Activated CD8-positive, alpha-beta T cell treated with anti-CD3 and anti-CD28 coated beads for 36 hours (primary cell): ENCODE measurements around the gene CHD9. TPM values are rescaled to one million over a fixed set of nuclear protein-coding genes. Genes with fewer than 3 reads are reported as not detected.
"Not testable (repeated sequence)": the region's sequence is repeated elsewhere in the genome, so short reads cannot be mapped to it uniquely, and the experiment has no call there.

ENCODE experiments used
- ATAC-seq: fragments of 200-7000 bp; cut with Tn5 transposase; one replicate; pipeline ENCODE4 v1.10.0; 2021; ENCODE audit warnings: mild to moderate bottlenecking, moderate library complexity
- CTCF ChIA-PET: fragments of 350-600 bp; sonication (Branson Sonifier 250); formaldehyde crosslinking; loops from one replicate; lab custom pipeline; 2021; ENCODE audit warnings: antibody characterized with exemption; lab: Charles Lee
- POLR2A ChIA-PET: fragments of 350-600 bp; sonication (Branson Sonifier 250); formaldehyde crosslinking; loops from one replicate; lab custom pipeline; 2021; ENCODE audit warnings: antibody characterized with exemption; lab: Charles Lee
- DNase-seq: peaks from one replicate; pipeline ENCODE4 v3.0.0-alpha.2; 2020
- H3K27ac Mint-ChIP-seq: one replicate; pipeline ENCODE4 v1.8.0; 2021; ENCODE audit warnings: mild to moderate bottlenecking, mixed read lengths
- H3K27me3 Mint-ChIP-seq: one replicate; pipeline ENCODE4 v1.8.0; 2021; ENCODE audit warnings: mixed read lengths
- H3K36me3 Mint-ChIP-seq: one replicate; pipeline ENCODE4 v1.8.0; 2021; ENCODE audit warnings: low read depth, mixed read lengths
- H3K4me1 Mint-ChIP-seq: one replicate; pipeline ENCODE4 v1.8.0; 2021; ENCODE audit warnings: low read depth, mixed read lengths
- H3K4me3 Mint-ChIP-seq: one replicate; pipeline ENCODE4 v1.8.0; 2021; ENCODE audit warnings: mild to moderate bottlenecking, moderate library complexity, mixed read lengths
- H3K9me3 Mint-ChIP-seq: one replicate; pipeline ENCODE4 v1.8.0; 2021; ENCODE audit warnings: mixed read lengths
- CTCF ChIP-seq: fragments of 200-600 bp; IDR thresholded peaks from one replicate; pipeline ENCODE4 v1.8.0; 2022; ENCODE audit warnings: antibody characterized with exemption, mild to moderate bottlenecking
- intact Hi-C: fragments of 100-400 bp; cut with micrococcal nuclease; formaldehyde crosslinking; loops from one replicate; pipeline ENCODE4 v1.10.0; 2022
- total RNA-seq, 2 experiments: library from RNA; stranded (reverse); gene quantifications; one replicate each; pipeline ENCODE4 v1.2.3, GENCODE V29; 2021

Gene CHD9
- total RNA-seq, 2 experiments from 2014 or later = 13.8 to 16.3 TPM

DNA sequence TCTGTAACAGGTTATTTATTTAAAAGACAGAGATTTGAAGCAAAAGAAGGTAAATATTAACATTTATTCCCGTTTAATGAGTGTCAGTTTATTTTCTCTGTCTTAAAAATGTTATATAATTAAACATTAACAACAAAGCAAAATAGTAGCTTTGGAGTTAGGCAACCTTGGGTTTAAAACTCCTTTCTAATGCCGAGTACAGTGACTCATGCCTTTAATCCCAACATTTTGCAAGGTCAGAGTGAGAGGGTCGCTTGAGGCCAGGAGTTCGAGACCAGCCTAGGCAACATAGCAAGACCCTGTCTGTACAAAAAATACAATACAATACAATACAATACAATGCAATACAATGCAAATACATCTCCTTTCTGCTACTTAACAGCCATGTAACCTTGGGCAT is 128.7 kb downstream of the CHD9 start:
- peaks cover 15% of the 10 kb centered on the region for H3K9me3 Mint-ChIP-seq
- intact Hi-C loops = no loop called here
- H3K4me1 Mint-ChIP-seq = no peaks in the 10 kb centered on the region
- ATAC-seq = no peak
- POLR2A ChIA-PET = no interaction called here
- no peak for TF ChIP-seq CTCF
- H3K4me3 Mint-ChIP-seq = no peak overlapping the region
- CTCF ChIA-PET = interaction anchor here (3.0 kb wide), 1 partner anchor 129 kb away, joined by 12 read pairs; the partner anchor contains the start of gene CHD9
- no peaks in the 10 kb centered on the region for H3K27me3 Mint-ChIP-seq
- no peak for DNase-seq
- H3K36me3 Mint-ChIP-seq = peaks cover 40% of the 10 kb centered on the region
- no peak overlapping the region for H3K27ac Mint-ChIP-seq

GRCh38 chr16:53185741-53186140 is 130.9 kb downstream of the CHD9 start:
- H3K9me3 Mint-ChIP-seq = peaks cover 15% of the 10 kb centered on the region
- H3K4me3 Mint-ChIP-seq, H3K4me1 Mint-ChIP-seq, intact Hi-C loops, POLR2A ChIA-PET, ATAC-seq, CTCF ChIA-PET, DNase-seq, H3K27ac Mint-ChIP-seq, H3K27me3 Mint-ChIP-seq: not testable (repeated sequence)
- peaks cover 40% of the 10 kb centered on the region for H3K36me3 Mint-ChIP-seq

- Mint-ChIP-seq H3K4me3 (no peak overlapping the region), H3K27ac (no peak overlapping the region), H3K4me1 (peaks cover 8% of the 10 kb centered on the region), H3K36me3 (peaks cover 38% of the 10 kb centered on the region), H3K9me3 (peaks cover 15% of the 10 kb centered on the region), H3K27me3 (no peaks in the 10 kb centered on the region)
- intact Hi-C loops = no loop called here
- TF ChIP-seq CTCF = no peak
- ChIA-PET POLR2A (no interaction called here), CTCF (interaction anchor here (1.9 kb wide), 1 partner anchor 133 kb away, joined by 8 read pairs; the partner anchor contains the start of gene CHD9)
- no peak for DNase-seq
- no peak for ATAC-seq
Measured at GRCh38 chr16:53187775-53188174, 133.0 kb downstream of the CHD9 start.

- Mint-ChIP-seq H3K27me3 (no peaks in the 10 kb centered on the region), H3K27ac (no peak overlapping the region), H3K9me3 (peaks cover 5% of the 10 kb centered on the region), H3K4me3 (no peak overlapping the region), H3K4me1 (peaks cover 8% of the 10 kb centered on the region), H3K36me3 (peaks cover 16% of the 10 kb centered on the region)
- ChIA-PET POLR2A (no interaction called here), CTCF (no interaction called here)
- DNase-seq (no peak), ATAC-seq (no peak)
- no peak for TF ChIP-seq CTCF
- intact Hi-C loops = no loop called here
Measured at GRCh38 chr16:53191413-53191812, 136.6 kb downstream of the CHD9 start.

GRCh38 chr16:53198933-53199332 is 144.1 kb downstream of the CHD9 start:
- Mint-ChIP-seq H3K9me3 (no peaks in the 10 kb centered on the region), H3K4me3 (no peak overlapping the region), H3K36me3 (peaks cover 7% of the 10 kb centered on the region), H3K27ac (no peak overlapping the region), H3K27me3 (no peaks in the 10 kb centered on the region), H3K4me1 (no peaks in the 10 kb centered on the region)
- no peak for TF ChIP-seq CTCF
- POLR2A ChIA-PET = no interaction called here
- intact Hi-C loops = no loop called here
- no peak for ATAC-seq
- DNase-seq = no peak
- CTCF ChIA-PET = interaction anchor here (1.3 kb wide), 1 partner anchor 144 kb away, joined by 3 read pairs; the partner anchor contains the start of gene CHD9
